ENCODE results near the gene TENM4.

The TENM4 gene

DNA sequence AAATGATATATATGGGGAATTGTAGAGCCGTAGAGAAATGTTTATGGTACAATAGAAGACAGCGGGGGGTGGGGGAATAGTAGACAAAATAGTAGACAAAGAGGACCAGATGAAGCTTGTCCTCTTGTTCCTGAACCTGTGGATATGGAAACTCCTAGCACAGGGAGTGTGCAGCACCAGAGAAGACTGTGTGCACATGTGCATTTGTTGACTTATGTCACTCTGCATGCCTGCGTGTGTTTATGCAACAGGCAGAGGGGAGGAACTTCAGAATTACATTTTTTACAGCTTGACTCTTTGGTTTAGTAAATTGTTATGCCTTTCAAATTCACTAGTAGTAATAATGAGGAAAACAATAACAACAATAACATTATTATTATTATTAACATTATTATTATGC, 36.0 kb downstream of the TENM4 start:
- DNase-seq = no peak
- Histone ChIP-seq H3K36me3 (replicated peaks) (no peaks in the 10 kb centered on the region), H3K27ac (no peak overlapping the region), H3K4me3 (ENCODE audit: low read depth, low read length) (no peak overlapping the region), H3K27me3 (replicated peaks) (no peaks in the 10 kb centered on the region)
- TF ChIP-seq, protein P1, sequence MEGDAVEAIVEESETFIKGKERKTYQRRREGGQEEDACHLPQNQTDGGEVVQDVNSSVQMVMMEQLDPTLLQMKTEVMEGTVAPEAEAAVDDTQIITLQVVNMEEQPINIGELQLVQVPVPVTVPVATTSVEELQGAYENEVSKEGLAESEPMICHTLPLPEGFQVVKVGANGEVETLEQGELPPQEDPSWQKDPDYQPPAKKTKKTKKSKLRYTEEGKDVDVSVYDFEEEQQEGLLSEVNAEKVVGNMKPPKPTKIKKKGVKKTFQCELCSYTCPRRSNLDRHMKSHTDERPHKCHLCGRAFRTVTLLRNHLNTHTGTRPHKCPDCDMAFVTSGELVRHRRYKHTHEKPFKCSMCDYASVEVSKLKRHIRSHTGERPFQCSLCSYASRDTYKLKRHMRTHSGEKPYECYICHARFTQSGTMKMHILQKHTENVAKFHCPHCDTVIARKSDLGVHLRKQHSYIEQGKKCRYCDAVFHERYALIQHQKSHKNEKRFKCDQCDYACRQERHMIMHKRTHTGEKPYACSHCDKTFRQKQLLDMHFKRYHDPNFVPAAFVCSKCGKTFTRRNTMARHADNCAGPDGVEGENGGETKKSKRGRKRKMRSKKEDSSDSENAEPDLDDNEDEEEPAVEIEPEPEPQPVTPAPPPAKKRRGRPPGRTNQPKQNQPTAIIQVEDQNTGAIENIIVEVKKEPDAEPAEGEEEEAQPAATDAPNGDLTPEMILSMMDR (IDR thresholded peaks at IDR 0.05; ENCODE audit: low read depth, low read length, missing control alignments) = no peak
- in situ Hi-C loops (cut with HindIII; ENCODE audit: low pct_ligation_motif_present, low sequenced_read_pairs) = no loop called here

DNA sequence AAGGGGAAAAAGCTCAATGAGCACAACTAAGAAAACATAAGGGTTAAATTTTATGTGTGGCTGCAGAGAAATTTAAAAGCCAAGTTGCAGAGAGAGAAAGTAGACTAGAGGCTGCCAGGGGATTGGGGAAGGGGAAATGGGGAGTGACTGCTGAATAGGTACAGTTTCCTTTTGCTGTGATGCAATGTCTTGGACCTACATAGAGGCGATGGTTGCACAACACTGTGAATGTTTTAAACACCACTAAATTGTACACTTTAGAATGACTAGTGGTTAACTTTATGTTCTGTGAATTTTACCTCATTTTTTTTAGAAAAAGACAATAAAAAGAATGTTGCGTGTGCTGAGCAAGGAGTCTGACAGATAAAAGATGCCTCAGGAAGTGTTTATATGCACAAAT, 36.5 kb downstream of the TENM4 start:
- Histone ChIP-seq H3K27ac (no peak overlapping the region), H3K4me3 (ENCODE audit: low read depth, low read length) (no peak overlapping the region), H3K36me3 (replicated peaks) (no peaks in the 10 kb centered on the region), H3K27me3 (replicated peaks) (no peaks in the 10 kb centered on the region)
- TF ChIP-seq, protein P1 (IDR thresholded peaks at IDR 0.05; ENCODE audit: low read depth, low read length, missing control alignments) = no peak
- in situ Hi-C loops (cut with HindIII; ENCODE audit: low pct_ligation_motif_present, low sequenced_read_pairs) = no loop called here
- DNase-seq = no peak

DNA sequence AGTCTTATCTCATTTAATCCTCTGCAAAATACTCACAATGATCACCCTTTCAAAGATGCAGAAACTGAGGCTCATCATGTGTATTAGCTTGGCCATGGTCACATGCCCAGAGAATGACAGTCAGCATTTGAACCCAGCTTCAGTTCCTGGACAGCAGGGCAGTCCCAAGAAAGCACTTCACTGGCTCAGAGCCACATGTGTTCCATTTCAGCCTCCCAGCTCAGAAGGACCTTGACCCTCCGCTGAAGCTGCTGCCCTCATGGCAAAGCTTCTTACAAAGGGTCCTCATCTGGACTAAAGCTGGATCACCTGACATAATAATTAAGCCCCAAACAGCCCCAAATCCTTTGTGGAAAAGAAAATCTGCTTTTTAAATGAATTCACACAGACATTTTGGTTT, 37.0 kb downstream of the TENM4 start:
- H3K27ac ChIP-seq = no peak overlapping the region
- TF ChIP-seq, protein P1 (IDR thresholded peaks at IDR 0.05; ENCODE audit: low read depth, low read length, missing control alignments) = no peak
- in situ Hi-C loops (cut with HindIII; ENCODE audit: low pct_ligation_motif_present, low sequenced_read_pairs) = no loop called here

DNA sequence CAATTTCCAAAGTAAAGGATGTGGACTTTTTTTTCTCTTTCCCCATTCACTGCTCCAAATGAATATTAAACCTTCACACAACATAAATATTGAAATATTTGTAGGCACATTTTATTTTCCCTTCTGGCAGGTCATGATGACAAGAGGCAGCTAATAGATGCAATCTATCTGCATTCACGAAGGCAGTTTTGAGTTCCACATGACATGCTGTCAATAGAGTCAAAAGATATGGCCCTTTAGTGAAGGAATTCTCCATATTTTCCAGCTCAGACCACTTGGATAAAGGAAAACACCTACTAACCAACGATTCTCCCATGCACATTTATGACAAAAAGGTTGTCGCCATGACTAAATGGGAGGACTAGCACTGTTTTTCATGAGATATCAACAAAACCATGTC, 37.9 kb downstream of the TENM4 start:
- H3K27ac ChIP-seq = no peak overlapping the region
- DNase-seq = no peak
- no peaks in the 10 kb centered on the region for H3K36me3 ChIP-seq (replicated peaks)
- H3K4me3 ChIP-seq (ENCODE audit: low read depth, low read length) = no peak overlapping the region
- no peaks in the 10 kb centered on the region for H3K27me3 ChIP-seq (replicated peaks)
- TF ChIP-seq, protein P1 (IDR thresholded peaks at IDR 0.05; ENCODE audit: low read depth, low read length, missing control alignments) = no peak
- in situ Hi-C loops (cut with HindIII; ENCODE audit: low pct_ligation_motif_present, low sequenced_read_pairs) = no loop called here

More for the DNA sequence above, 37.0 kb downstream of the TENM4 start:
- no peak for DNase-seq
- H3K27me3 ChIP-seq (replicated peaks) = no peaks in the 10 kb centered on the region
- H3K36me3 ChIP-seq (replicated peaks) = no peaks in the 10 kb centered on the region
- H3K4me3 ChIP-seq (ENCODE audit: low read depth, low read length) = no peak overlapping the region

DNA sequence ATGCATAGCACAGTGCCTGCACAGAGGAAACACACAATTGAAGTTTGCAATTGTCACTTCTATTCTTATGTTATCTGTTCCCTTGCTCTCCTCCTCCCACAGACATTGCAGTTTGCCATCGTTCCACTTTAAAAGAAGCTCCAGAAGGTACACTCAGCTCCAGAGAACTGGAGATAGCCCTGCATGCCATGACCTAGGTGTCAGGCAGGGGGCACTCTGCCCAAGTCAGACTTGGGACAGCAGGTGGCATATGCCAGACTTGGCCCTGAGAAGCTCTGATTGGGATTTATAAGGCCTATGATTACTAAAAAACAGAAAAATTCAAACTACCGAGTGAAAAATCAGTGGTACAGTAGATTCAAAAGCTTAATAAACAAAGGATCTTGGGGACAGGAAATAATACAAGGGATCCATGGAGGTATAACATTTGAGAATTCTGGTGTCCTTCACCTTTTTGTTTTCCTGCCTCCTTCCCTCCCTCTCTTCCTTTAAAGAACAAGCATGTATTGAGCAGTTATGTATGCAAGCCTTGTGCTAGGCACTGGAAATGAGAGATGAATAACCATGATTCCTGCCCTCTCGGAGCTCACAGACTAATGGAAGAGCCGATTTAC, 40.0 kb downstream of the TENM4 start:
- DNase-seq = no peak
- H3K36me3 ChIP-seq (replicated peaks) = no peaks in the 10 kb centered on the region
- no peaks in the 10 kb centered on the region for H3K27me3 ChIP-seq (replicated peaks)
- H3K4me3 ChIP-seq (ENCODE audit: low read depth, low read length) = no peak overlapping the region
- in situ Hi-C loops (cut with HindIII; ENCODE audit: low pct_ligation_motif_present, low sequenced_read_pairs) = no loop called here
- TF ChIP-seq, protein P1 (IDR thresholded peaks at IDR 0.05; ENCODE audit: low read depth, low read length, missing control alignments) = peak; percentile 87
- no peak overlapping the region for H3K27ac ChIP-seq

DNA sequence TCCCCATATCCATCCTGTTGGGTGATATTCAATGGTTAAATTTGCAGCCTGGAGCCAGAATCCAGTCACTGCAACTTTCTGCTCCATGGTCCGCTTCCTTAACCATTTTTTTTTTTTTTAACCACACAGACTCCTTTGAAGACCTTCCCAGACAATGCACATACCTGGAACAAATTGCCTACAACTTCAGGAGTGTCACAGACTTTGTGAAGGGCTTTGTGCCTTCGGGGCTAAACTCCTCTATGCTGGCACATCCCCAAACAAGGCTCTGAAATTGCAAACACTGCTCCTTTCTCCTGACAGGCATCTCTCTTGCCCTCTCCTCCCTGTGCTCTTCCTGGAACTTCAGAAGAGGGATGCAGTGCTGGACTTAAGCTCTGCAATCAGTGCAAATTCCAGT, 40.6 kb downstream of the TENM4 start:
- in situ Hi-C loops (cut with HindIII; ENCODE audit: low pct_ligation_motif_present, low sequenced_read_pairs) = no loop called here
- TF ChIP-seq, protein P1 (IDR thresholded peaks at IDR 0.05; ENCODE audit: low read depth, low read length, missing control alignments) = no peak
- Histone ChIP-seq H3K27ac (no peak overlapping the region), H3K36me3 (replicated peaks) (no peaks in the 10 kb centered on the region), H3K27me3 (replicated peaks) (no peaks in the 10 kb centered on the region), H3K4me3 (ENCODE audit: low read depth, low read length) (no peak overlapping the region)
- DNase-seq = no peak

Data from brain microvascular endothelial cell (primary cell).